ENCODE results near the gene MYO3B. TPM values are rescaled to one million over a fixed set of nuclear protein-coding genes. Genes with fewer than 3 reads are reported as not detected.
A peak's percentile ranks its signal among the peaks of the same experiment; 100 is the strongest.
"Not testable (repeated sequence)": the region's sequence is repeated elsewhere in the genome, so short reads cannot be mapped to it uniquely, and the experiment has no call there.

Gene MYO3B
- total and polyA plus RNA-seq, 8 donors = 0.38 to 1.3 (median 0.52) TPM

- Histone ChIP-seq H3K4me3 (no peak overlapping the region), H3K36me3 (no peaks in the 10 kb centered on the region), H3K27me3 (no peaks in the 10 kb centered on the region), H3K9me3 (no peaks in the 10 kb centered on the region), H3K27ac (no peak overlapping the region), H3K4me1 (no peaks in the 10 kb centered on the region)
- intact Hi-C loops (cut with DNase I) = no loop called here
- TF ChIP-seq CTCF (IDR thresholded peaks at IDR 0.05) = no peak
- ATAC-seq = no peak
- no peak for FAIRE-seq
- DNase-seq = no peak
- 89 to 94% methylated on average over 2 of the region's 2 CpGs for WGBS, 2 donors
Observed at GRCh38 chr2:170670651-170671050, 492.7 kb downstream of the MYO3B start.

GRCh38 chr2:170671079-170671478 lies 493.1 kb downstream of the MYO3B start:
- intact Hi-C loops (cut with DNase I) = no loop called here
- H3K36me3 ChIP-seq = no peaks in the 10 kb centered on the region
- DNase-seq = no peak
- FAIRE-seq = no peak
- WGBS, 2 donors = 80 to 87% methylated on average over 9 of the region's 9 CpGs
- no peaks in the 10 kb centered on the region for H3K9me3 ChIP-seq
- TF ChIP-seq CTCF (IDR thresholded peaks at IDR 0.05) = no peak
- ATAC-seq = no peak
- no peak overlapping the region for H3K27ac ChIP-seq
- no peaks in the 10 kb centered on the region for H3K4me1 ChIP-seq
- no peak overlapping the region for H3K4me3 ChIP-seq
- H3K27me3 ChIP-seq = no peaks in the 10 kb centered on the region

- FAIRE-seq; H3K36me3 ChIP-seq; H3K9me3 ChIP-seq; H3K4me3 ChIP-seq; H3K27ac ChIP-seq; intact Hi-C loops (cut with DNase I); ATAC-seq; DNase-seq; H3K4me1 ChIP-seq; H3K27me3 ChIP-seq: not testable (repeated sequence)
Observed at GRCh38 chr2:170674282-170674681, 496.3 kb downstream of the MYO3B start.

GRCh38 chr2:170675701-170676100 lies 497.8 kb downstream of the MYO3B start:
- no peaks in the 10 kb centered on the region for H3K9me3 ChIP-seq
- WGBS, 2 donors = 86 to 91% methylated on average over 6 of the region's 6 CpGs
- no peak overlapping the region for H3K4me3 ChIP-seq
- DNase-seq (no peak), FAIRE-seq (no peak), ATAC-seq (no peak)
- H3K4me1 ChIP-seq = no peaks in the 10 kb centered on the region
- no peaks in the 10 kb centered on the region for H3K36me3 ChIP-seq
- no peak overlapping the region for H3K27ac ChIP-seq
- H3K27me3 ChIP-seq = no peaks in the 10 kb centered on the region
- intact Hi-C loops (cut with DNase I) = no loop called here
- no peak for TF ChIP-seq CTCF (IDR thresholded peaks at IDR 0.05)

- WGBS, 2 donors = 24 to 26% methylated on average over 5 of the region's 5 CpGs
- no peak overlapping the region for H3K27ac ChIP-seq
- ATAC-seq = no peak
- H3K4me1 ChIP-seq = no peaks in the 10 kb centered on the region
- no peaks in the 10 kb centered on the region for H3K9me3 ChIP-seq
- intact Hi-C loops (cut with DNase I) = no loop called here
- H3K36me3 ChIP-seq = no peaks in the 10 kb centered on the region
- FAIRE-seq = no peak
- no peak for DNase-seq
- peak overlapping the region in 1 of 4 donors; percentile 5 for H3K4me3 ChIP-seq
- no peaks in the 10 kb centered on the region for H3K27me3 ChIP-seq
- no peak for TF ChIP-seq CTCF (IDR thresholded peaks at IDR 0.05)
Observed at GRCh38 chr2:170679607-170680079, 501.7 kb downstream of the MYO3B start.

All from pancreas (tissue), 10 donors.